Measurements from ENCODE around the gene POLD2. TPM values are rescaled to one million over a fixed set of nuclear protein-coding genes. Genes with fewer than 3 reads are reported as not detected.

POLD2 gene
- total RNA-seq, 4 donors from 2014 or later: 12.9 to 73.3 (median 33.7) TPM

DNA sequence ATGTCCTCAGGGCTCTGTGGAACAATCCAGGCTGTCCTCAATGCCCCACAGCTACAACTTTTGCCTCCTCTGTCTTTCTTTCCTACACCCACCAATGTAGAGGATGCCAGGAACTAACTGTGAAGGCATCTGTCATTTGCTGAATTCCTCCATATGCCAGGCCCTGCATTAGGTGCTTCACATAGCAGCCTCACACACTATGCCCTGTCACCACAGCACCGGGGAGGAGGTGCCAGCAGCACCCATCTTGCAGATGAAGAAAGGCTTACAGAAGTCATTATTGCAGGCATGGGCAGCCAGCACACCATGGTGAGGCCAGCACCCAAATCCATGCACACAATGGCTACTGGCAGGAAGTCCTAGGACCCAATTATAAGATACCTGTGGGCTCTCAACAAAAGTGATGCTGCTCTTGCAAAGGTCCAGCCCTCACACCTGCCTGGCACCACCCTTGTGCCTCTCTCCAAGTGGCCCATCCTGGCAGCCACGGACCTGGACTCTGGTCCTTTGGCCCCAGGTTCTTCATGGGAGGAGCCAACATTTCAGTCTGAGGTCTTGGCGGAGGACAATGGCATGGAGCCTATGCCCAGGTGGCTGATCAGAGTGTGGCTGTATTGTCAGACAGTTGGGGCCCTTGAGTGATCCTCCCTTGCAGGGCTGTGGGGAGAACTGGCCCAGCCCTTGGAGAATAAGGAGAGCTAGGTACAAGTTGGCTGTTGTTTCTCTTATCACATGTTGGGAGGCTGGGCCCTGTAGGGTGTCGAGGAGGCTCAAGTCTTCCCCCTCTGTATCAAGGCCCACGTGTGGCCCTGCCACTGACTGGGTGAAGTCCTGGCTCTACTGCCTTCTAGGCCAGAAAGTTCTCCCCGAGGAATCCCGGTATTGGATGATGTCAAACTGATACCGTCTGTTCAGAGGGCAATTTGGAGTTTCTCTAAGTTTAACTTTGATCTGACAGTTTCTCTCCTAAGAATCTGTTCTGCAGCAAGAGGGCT, 32.1 kb upstream of the POLD2 start:
- DNase-seq: no peak
- Histone ChIP-seq H3K27ac (no peak overlapping the region), H3K27me3 (no peaks in the 10 kb centered on the region), H3K4me1 (no peaks in the 10 kb centered on the region), H3K4me3 (no peak overlapping the region), H3K36me3 (no peaks in the 10 kb centered on the region), H3K9me3 (no peaks in the 10 kb centered on the region)
- no peak for TF ChIP-seq POLR2A (IDR thresholded peaks at IDR 0.05)
- TF ChIP-seq, protein P1, sequence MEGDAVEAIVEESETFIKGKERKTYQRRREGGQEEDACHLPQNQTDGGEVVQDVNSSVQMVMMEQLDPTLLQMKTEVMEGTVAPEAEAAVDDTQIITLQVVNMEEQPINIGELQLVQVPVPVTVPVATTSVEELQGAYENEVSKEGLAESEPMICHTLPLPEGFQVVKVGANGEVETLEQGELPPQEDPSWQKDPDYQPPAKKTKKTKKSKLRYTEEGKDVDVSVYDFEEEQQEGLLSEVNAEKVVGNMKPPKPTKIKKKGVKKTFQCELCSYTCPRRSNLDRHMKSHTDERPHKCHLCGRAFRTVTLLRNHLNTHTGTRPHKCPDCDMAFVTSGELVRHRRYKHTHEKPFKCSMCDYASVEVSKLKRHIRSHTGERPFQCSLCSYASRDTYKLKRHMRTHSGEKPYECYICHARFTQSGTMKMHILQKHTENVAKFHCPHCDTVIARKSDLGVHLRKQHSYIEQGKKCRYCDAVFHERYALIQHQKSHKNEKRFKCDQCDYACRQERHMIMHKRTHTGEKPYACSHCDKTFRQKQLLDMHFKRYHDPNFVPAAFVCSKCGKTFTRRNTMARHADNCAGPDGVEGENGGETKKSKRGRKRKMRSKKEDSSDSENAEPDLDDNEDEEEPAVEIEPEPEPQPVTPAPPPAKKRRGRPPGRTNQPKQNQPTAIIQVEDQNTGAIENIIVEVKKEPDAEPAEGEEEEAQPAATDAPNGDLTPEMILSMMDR (IDR thresholded peaks at IDR 0.05): no peak
- intact Hi-C loops (cut with DNase I; ENCODE audit: low total_unique reads): no loop called here

DNA sequence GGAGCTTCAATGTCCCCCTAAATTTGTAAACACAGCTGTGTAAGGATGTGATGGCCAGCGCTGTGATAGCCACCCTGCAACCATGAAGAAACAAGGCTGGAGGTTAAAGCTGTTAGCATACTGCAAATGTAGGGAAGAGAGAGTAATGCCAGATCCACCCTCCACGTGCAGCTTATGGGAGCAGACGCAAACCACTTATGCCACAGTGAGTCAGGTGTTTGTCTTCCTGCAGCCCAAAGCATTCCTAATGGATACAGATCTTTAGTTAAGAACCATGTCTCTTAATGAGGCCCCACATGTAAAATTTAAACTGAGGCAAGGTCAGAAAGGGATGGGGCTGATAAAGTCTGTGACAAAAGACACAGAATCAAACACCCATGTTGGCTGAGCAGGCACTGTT, 31.4 kb upstream of the POLD2 start:
- intact Hi-C loops (cut with DNase I; ENCODE audit: low total_unique reads): no loop called here
- H3K9me3 ChIP-seq: no peaks in the 10 kb centered on the region
- H3K4me3 ChIP-seq: no peak overlapping the region
- TF ChIP-seq, protein P1 (IDR thresholded peaks at IDR 0.05): no peak
- no peak for TF ChIP-seq POLR2A (IDR thresholded peaks at IDR 0.05)
- no peak overlapping the region for H3K27ac ChIP-seq
- DNase-seq: no peak
- H3K36me3 ChIP-seq: no peaks in the 10 kb centered on the region
- no peaks in the 10 kb centered on the region for H3K4me1 ChIP-seq
- no peaks in the 10 kb centered on the region for H3K27me3 ChIP-seq

DNA sequence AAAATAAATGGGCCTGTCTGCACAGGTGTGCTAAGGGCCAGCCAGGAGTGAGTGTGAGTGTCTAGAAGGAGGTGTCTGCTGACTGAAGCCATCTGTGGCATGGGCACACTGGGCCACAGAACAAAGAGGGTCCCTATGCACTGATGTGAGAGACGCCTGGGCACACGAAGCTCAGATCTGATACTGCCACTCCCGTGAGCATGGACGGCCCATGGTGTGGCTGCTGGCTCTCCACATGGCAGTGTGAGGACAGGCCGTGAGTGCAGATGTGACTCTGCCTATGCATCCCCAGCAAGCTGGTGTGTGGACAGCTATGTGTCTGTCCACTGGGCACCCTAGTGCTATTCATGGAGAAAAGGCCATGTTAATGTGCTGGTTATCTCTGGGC, 30.6 kb upstream of the POLD2 start:
- Histone ChIP-seq H3K4me3 (no peak overlapping the region), H3K27me3 (no peaks in the 10 kb centered on the region), H3K4me1 (no peaks in the 10 kb centered on the region), H3K27ac (no peak overlapping the region), H3K9me3 (no peaks in the 10 kb centered on the region), H3K36me3 (no peaks in the 10 kb centered on the region)
- TF ChIP-seq, protein P1 (IDR thresholded peaks at IDR 0.05): no peak
- no peak for TF ChIP-seq POLR2A (IDR thresholded peaks at IDR 0.05)
- intact Hi-C loops (cut with DNase I; ENCODE audit: low total_unique reads): no loop called here
- DNase-seq: no peak

DNA sequence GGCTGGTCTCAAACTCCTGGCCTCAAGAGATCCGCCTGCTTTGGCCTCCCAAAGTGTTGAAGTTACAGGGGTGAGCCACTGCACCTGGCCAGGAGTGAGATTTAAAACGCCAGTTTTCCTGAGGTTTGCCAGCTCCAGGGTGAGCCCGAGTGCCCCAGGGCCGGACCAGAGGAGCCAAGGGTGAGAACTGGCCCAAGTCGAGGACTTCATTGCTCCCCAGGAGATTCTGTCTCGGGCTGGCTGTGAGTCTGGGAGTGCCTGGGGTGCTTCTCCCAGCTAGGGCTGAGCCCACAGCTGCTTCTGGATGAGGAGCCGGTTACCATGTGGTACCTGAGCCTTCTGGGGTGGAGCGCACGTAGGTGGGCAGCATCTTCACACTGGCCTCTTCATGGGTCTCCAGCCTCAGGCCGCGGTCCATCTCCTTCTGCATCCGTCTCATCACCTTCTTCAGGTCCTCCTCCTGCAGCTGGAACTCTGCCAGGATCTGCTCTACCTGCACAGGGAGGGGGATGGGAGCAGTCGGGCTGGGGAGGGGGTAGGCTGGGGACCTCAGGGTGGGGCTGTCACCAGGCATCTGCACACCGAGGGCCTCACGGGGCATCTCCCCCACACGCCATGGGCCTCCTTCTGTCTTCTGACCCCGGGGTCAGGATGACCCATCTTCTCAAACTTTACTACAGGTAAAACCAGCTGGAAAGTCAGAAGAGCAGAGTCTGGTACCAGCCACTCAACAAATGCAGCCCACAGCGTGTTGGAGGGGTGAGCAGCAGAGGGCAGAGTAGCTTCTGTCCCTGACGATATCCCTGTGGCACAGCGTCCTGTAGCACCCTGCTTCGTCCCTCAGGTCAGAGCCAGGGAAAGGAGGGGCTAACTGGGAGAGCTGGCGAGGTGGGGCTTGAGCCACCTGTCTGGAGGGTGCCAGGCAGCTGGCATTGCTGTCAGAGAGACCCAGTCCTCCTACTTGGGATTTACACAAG, 29.9 kb upstream of the POLD2 start:
- H3K4me3 ChIP-seq: no peak overlapping the region
- DNase-seq: peak in 1 of 2 donors; percentile 18
- H3K36me3 ChIP-seq: no peaks in the 10 kb centered on the region
- TF ChIP-seq, protein P1 (IDR thresholded peaks at IDR 0.05): no peak
- TF ChIP-seq POLR2A (IDR thresholded peaks at IDR 0.05): no peak
- H3K27me3 ChIP-seq: no peaks in the 10 kb centered on the region
- no peak overlapping the region for H3K27ac ChIP-seq
- H3K4me1 ChIP-seq: no peaks in the 10 kb centered on the region
- intact Hi-C loops (cut with DNase I; ENCODE audit: low total_unique reads): no loop called here
- no peaks in the 10 kb centered on the region for H3K9me3 ChIP-seq
